Daoy (cell line): ENCODE data around the gene CD200R1. TPM values are rescaled to one million over a fixed set of nuclear protein-coding genes. Genes with fewer than 3 reads are reported as not detected.

ENCODE experiments used
- DNase-seq: peaks from one replicate; pipeline ENCODE4 v3.0.0-alpha.2; 2015; ENCODE audit warnings: low read depth
- total RNA-seq: library from RNA; depleted of rRNA; stranded (reverse); fragments of >200 nt; shearing (Covaris generic); gene quantifications from 2 replicates; pipeline ENCODE4 v1.2.3, GENCODE V29; 2014; rRNA removed

Gene CD200R1
- total RNA-seq, 1 experiment from 2014 or later, result not detected

DNA sequence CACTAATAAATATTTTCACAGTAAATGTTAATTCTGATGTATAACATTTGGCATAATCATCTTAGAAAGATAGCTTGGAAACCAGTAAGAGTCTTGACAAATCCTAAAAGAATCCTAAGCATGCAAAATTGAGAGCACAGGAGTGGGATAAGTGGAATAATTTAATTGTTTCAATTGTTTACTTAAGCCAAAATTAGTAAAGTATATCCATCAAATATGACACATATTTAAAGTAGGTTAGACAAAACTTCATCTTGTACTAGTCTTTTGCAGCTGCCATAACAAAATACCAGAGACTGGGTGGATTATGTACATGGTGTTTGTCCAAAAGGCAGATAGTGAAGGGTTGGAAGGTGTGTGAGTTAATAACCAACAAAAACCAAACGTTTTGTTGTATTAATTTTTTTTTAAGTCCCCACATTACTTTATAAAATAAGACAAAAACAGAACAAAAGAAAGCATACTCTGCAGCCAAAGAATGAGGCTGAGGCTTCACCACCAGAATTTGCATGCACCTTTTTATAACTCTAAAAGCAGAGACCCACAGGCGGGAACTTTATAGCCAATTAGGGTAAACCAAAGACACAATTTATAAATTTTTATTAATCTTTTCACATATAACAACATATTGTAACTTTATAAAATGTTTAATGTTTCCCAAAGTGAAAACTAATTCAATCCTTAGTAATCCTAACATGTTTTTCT, 86.4 kb downstream of the CD200R1 start:
- DNase-seq, result no peak

DNA sequence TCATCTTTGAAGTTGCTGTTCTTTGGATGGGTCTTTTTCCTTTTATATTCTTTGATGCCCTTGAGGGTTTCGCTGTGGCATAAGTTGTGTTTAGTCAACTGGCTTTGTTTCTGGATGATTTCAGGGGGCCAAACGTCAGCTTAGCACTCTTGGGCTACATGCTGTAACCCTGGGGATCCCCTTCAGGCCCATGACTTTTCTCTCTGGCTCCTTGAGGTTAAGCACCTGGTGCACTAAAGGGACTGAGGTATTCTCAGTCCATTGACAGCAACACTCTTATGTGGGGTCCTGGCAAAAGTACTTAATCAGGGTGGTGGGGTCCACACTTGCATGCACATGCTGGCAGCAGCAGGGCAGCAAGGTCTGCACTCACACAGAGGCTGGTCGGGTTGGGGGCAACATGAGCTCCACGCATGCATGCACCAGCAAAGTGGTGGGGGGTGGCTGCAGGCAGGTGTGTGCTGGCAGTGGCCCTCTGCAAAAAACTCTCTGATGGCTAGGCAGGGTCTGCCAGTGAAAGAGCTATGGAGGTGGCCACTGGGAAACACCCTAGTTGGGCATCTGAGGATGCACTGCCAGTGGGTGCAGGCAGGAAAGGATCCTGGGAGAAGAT, 90.1 kb downstream of the CD200R1 start:
- no peak for DNase-seq

DNA sequence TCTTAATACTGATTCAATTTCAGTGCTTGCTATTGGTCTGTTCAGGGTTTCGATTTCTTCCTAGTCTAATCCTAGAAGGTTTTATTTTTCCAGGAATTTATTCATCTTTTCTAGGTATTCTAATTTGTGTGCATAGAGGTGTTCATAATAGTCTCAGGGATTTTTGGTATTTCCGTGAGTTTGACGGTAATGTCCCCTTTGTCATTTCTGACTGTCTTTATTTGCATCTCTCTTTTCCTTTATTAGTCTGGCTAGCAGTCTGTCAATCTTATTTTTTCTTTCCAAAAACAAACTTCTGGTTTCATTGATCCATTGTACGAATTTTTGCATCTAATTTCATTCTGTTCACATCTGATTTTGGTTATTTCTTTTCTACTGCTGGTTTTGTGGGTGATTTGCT, 93.0 kb downstream of the CD200R1 start:
- no peak for DNase-seq

DNA sequence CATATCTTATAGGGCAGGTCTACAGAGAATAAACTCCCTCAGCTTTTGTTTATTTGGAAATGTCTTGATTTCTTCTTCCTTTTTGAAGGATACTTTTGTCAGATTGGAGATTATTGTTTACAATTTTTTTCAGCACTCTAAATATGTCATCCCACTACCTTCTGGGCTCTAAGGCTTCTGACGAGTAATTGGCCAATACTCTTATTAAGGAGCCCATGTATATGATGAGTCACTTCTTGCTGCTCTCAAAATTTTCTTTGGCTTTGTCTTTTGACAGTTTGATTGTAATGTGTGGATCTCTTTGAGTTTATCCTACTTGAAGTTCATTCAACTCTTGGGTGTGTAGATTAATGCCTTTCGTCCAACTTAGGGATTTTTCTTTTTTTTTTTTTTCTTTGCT, 99.3 kb downstream of the CD200R1 start:
- DNase-seq, result no peak

DNA sequence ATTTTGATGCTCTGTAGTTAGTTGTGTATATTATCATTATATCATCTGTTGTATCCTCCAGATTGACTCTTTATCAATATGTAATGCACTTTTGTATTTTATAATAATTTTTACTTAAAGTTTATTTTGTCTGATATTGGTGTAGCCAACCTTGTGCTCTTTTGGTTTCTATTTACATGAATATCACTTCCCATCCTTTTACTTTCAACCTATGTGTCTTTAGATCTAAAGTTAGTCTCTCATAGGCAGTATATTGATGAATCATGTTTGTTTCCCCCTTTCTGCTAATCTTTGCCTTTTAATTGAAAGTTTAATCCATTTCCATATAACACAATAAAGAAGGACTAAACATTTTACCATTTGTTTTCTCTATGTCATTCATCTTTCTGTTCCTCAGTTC, 100.2 kb downstream of the CD200R1 start:
- DNase-seq, result no peak

DNA sequence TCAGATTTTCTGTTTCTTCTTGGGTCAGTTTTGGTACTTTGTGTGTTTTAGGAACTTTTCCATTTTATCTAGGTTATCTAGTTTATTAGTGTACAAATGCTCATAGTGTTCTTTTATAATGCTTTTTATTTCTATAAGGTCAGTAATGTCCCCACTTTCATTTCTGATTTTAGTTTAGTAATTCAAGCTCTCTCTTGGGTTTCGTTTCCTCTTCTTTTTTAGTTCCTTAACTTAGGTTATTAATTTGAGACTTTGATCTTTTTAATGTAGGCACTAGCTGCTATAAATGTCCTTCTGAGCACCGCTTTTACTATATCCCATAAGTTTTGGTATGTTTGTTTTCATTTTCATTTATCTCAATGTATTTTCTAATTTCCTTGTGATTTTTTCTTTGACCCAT, 101.3 kb downstream of the CD200R1 start:
- no peak for DNase-seq

DNA sequence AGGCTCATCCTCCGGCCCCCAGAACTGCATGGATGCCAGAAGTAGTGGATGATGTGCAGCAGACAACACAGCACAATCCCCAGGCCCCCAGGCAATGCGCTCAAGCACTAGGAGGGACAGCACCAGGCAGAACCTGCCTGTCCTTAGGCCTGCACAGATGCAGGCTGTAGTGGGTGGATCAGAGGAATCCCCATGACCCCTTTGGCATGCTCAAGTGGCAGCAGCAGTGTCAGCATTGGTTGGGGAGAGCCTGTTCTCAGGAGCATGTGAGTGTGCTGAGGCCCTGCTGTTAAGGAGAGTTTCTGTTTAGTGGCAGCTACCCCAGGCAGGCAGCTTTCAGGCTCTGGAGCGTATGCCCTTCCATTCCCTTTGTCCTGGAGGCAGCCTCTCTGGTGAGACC, 103.2 kb downstream of the CD200R1 start:
- no peak for DNase-seq

Other genes with a start within 250 kb of the CD200R1 start
- not detected in 2 replicates for gene CD200R1L, start 128.2 kb downstream of the CD200R1 start, total RNA-seq
- 49.3 and 94.4 TPM in 2 replicates for gene GTPBP8, start 15.9 kb upstream of the CD200R1 start, total RNA-seq
- 4.4 and 5.0 TPM in 2 replicates for gene BOC, start 236.5 kb upstream of the CD200R1 start, total RNA-seq